SU-DHL-6 (cell line): Measurements from ENCODE around the gene CST3.
"Not testable (repeated sequence)": the region's sequence is repeated elsewhere in the genome, so short reads cannot be mapped to it uniquely, and the experiment has no call there.

ENCODE experiments used
- H2AFZ ChIP-seq: fragments of 200-600 bp; sonication (generic); 2 replicates; pipeline ENCODE4 v1.6.1; 2014; ENCODE audit warnings: low read depth, mild to moderate bottlenecking, moderate library complexity, mixed read lengths, antibody characterized with exemption, low read length; ENCODE audit not compliant: severe bottlenecking
- H3F3A ChIP-seq: fragments of 200-600 bp; shearing (Covaris generic); 2 replicates; pipeline ENCODE4 v1.6.0; 2016; ENCODE audit warnings: antibody characterized with exemption, mild to moderate bottlenecking; ENCODE audit not compliant: insufficient read depth
- H3K27ac ChIP-seq: fragments of 200-600 bp; sonication (generic); 2 replicates; pipeline ENCODE4 v1.5.1; 2016; ENCODE audit warnings: low read depth, mild to moderate bottlenecking, low read length, moderate library complexity, mixed read lengths
- H3K27me3 ChIP-seq: fragments of 200-600 bp; sonication (generic), shearing (Covaris generic); 2 replicates; pipeline ENCODE4 v1.6.0; 2014; ENCODE audit warnings: mild to moderate bottlenecking, low read length
- H3K36me3 ChIP-seq: fragments of 200-600 bp; sonication (generic); 2 replicates; pipeline ENCODE4 v1.6.1; 2014; ENCODE audit warnings: mild to moderate bottlenecking, low read length, mixed read lengths
- H3K4me2 ChIP-seq: fragments of 300-600, 200-600 bp; shearing (Covaris generic), sonication (generic); 2 replicates; pipeline ENCODE4 v1.6.0; 2014; ENCODE audit warnings: low read length, low read depth, mild to moderate bottlenecking; ENCODE audit not compliant: poor library complexity, severe bottlenecking
- H3K4me3 ChIP-seq: fragments of 200-600 bp; sonication (generic); 2 replicates; pipeline ENCODE4 v1.5.1; 2014; ENCODE audit warnings: antibody characterized with exemption, low read length, mild to moderate bottlenecking, mixed read lengths; ENCODE audit not compliant: insufficient read depth, poor library complexity, severe bottlenecking
- H3K79me2 ChIP-seq: fragments of 200-600 bp; sonication (generic); 2 replicates; pipeline ENCODE4 v1.6.1; 2014; ENCODE audit warnings: mild to moderate bottlenecking, low read length, moderate library complexity; ENCODE audit not compliant: insufficient read depth
- H3K9ac ChIP-seq: fragments of 200-600 bp; sonication (generic); 2 replicates; pipeline ENCODE4 v1.7.0; 2014; ENCODE audit warnings: mild to moderate bottlenecking, low read length
- H3K9me2 ChIP-seq: fragments of 200-600 bp; sonication (generic); replicated peaks from 2 replicates; pipeline ENCODE4 v1.6.1; 2014; ENCODE audit warnings: low read length; ENCODE audit not compliant: insufficient read depth
- H3K9me3 ChIP-seq: fragments of 200-600 bp; sonication (generic); 2 replicates; pipeline ENCODE4 v1.6.1; 2014; ENCODE audit warnings: low read length, mixed read lengths; ENCODE audit not compliant: insufficient read depth
- H4K20me1 ChIP-seq: fragments of 200-600 bp; sonication (generic); 2 replicates; pipeline ENCODE4 v1.6.1; 2014; ENCODE audit warnings: low read depth, mild to moderate bottlenecking, antibody characterized with exemption, low read length, moderate library complexity, mixed read lengths
- CTCF ChIP-seq: fragments of 200-600 bp; sonication (generic); IDR thresholded peaks from one replicate; pipeline ENCODE4 v1.5.1; 2017; ENCODE audit warnings: antibody characterized with exemption, mild to moderate bottlenecking, low read length, moderate library complexity; ENCODE audit not compliant: insufficient read depth, poor library complexity, severe bottlenecking
- EZH2phosphoT487 ChIP-seq: fragments of 200-600 bp; sonication (generic), shearing (Covaris generic); conservative IDR thresholded peaks from 2 replicates; pipeline ENCODE4 v1.6.1; 2018; ENCODE audit warnings: mild to moderate bottlenecking, antibody characterized with exemption, low read length, moderate library complexity, mixed read lengths

CST3 gene

GRCh38 chr20:23624324-23624691, 13.4 kb downstream of the CST3 start:
- TF ChIP-seq CTCF = no peak
- no peak for TF ChIP-seq EZH2phosphoT487
- Histone ChIP-seq H3K27me3 (no peaks in the 10 kb centered on the region), H3K27ac (no peak overlapping the region), H4K20me1 (no peaks in the 10 kb centered on the region), H3K9me3 (no peaks in the 10 kb centered on the region), H3F3A (no peaks in the 10 kb centered on the region), H3K4me2 (no peak overlapping the region), H3K79me2 (no peaks in the 10 kb centered on the region), H3K4me3 (no peak overlapping the region), H3K9me2 (no peaks in the 10 kb centered on the region), H3K36me3 (no peaks in the 10 kb centered on the region), H2AFZ (no peak overlapping the region), H3K9ac (no peak overlapping the region)

GRCh38 chr20:23623666-23624323, 14.0 kb downstream of the CST3 start:
- Histone ChIP-seq H3K4me3 (no peak overlapping the region), H3K27ac (no peak overlapping the region), H3K9me3 (no peaks in the 10 kb centered on the region), H3K27me3 (no peaks in the 10 kb centered on the region), H3F3A (no peaks in the 10 kb centered on the region), H4K20me1 (no peaks in the 10 kb centered on the region), H3K9me2 (no peaks in the 10 kb centered on the region), H3K36me3 (no peaks in the 10 kb centered on the region), H3K79me2 (no peaks in the 10 kb centered on the region), H2AFZ (no peak overlapping the region), H3K9ac (no peak overlapping the region), H3K4me2 (no peak overlapping the region)
- TF ChIP-seq CTCF = no peak
- no peak for TF ChIP-seq EZH2phosphoT487

- Histone ChIP-seq H3K27ac (no peak overlapping the region), H3K9ac (no peak overlapping the region), H3K27me3 (no peaks in the 10 kb centered on the region), H3K9me2 (no peaks in the 10 kb centered on the region), H3K36me3 (no peaks in the 10 kb centered on the region), H3K4me3 (no peak overlapping the region), H4K20me1 (no peaks in the 10 kb centered on the region), H3K9me3 (no peaks in the 10 kb centered on the region), H2AFZ (no peak overlapping the region), H3K79me2 (no peaks in the 10 kb centered on the region), H3K4me2 (no peak overlapping the region), H3F3A (no peaks in the 10 kb centered on the region)
- TF ChIP-seq CTCF (no peak), EZH2phosphoT487 (no peak)
Observed at GRCh38 chr20:23622839-23623343, 14.9 kb downstream of the CST3 start.

- not testable (repeated sequence) for H3K36me3 ChIP-seq, H3K27ac ChIP-seq, H2AFZ ChIP-seq, H4K20me1 ChIP-seq, H3K9me3 ChIP-seq, H3K4me2 ChIP-seq, H3K4me3 ChIP-seq, H3F3A ChIP-seq, H3K79me2 ChIP-seq, H3K9ac ChIP-seq, H3K27me3 ChIP-seq, H3K9me2 ChIP-seq
Observed at GRCh38 chr20:23622401-23622800, 15.4 kb downstream of the CST3 start.

- not testable (repeated sequence) for H3K9ac ChIP-seq, H3K27ac ChIP-seq, H3F3A ChIP-seq, H3K4me3 ChIP-seq, H4K20me1 ChIP-seq, H3K4me2 ChIP-seq, H3K9me2 ChIP-seq, H3K79me2 ChIP-seq, H2AFZ ChIP-seq, H3K27me3 ChIP-seq, H3K36me3 ChIP-seq, H3K9me3 ChIP-seq
Observed at GRCh38 chr20:23620670-23621386, 16.9 kb downstream of the CST3 start.
